ENCODE results near the gene SCCPDH. TPM values are rescaled to one million over a fixed set of nuclear protein-coding genes. Genes with fewer than 3 reads are reported as not detected.

SCCPDH gene
- total and polyA plus RNA-seq, 2 of the 13 experiments (the other 11 are each of a cell fraction or from before 2014, with no cell fraction given), result 36.7 to 62.3 TPM

DNA sequence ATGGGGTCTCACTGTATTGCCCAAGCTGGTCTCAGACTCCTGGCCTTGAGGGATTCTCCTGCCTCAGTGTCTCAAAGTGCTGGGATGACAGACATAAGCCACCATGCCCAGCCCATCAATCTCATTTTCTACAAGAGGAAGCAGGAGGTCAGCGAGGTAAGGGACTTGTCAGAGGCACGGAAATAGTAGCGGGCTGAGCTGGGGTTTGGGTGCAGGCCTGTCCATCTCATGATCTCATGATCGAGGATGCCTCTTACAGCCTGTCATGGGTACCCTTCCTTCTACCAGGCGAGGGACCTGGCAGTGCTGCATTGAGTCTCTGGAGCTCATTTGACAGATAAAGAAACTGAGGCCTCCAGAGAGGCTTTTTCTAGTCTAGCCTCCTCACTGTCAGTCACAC lies 28.5 kb upstream of the SCCPDH start:
- Histone ChIP-seq H3K27me3 (ENCODE audit: control insufficient read depth in 1 of 2, insufficient read depth in 2 of 2, low read length in 2 of 2) (no peaks in the 10 kb centered on the region; a peak in 2 of 5 replicates), H3K4me1 (ENCODE audit: insufficient read depth, low read length) (peaks cover 33% of the 10 kb centered on the region), H3K9me3 (ENCODE audit: low read length) (no peaks in the 10 kb centered on the region; the same call in 1 of the 2 replicates), H3K4me2 (ENCODE audit: low read depth, low read length) (peak overlapping the region; percentile 100), H3K36me3 (replicated peaks in 1 of 2; ENCODE audit: control insufficient read depth in 1 of 2, insufficient read depth in 2 of 2, low read length in 2 of 2) (no peaks in the 10 kb centered on the region), H3K79me2 (ENCODE audit: insufficient read depth, low read length) (no peaks in the 10 kb centered on the region), H3K4me3 (replicated peaks in 1 of 3; ENCODE audit: insufficient read depth in 1 of 3, low read depth in 2 of 3, low read length in 3 of 3) (peak overlapping the region in 1 of 3 experiments; percentile 71; a peak in 1 of 6 replicates), H2AFZ (ENCODE audit: low read length) (no peak overlapping the region), H3K27ac (ENCODE audit: extremely low read length, insufficient read depth, low read length) (peak overlapping the region; percentile 49), H3K9ac (ENCODE audit: insufficient read depth, low read depth, low read length) (no peak overlapping the region; the same call in 1 of the 2 replicates), H4K20me1 (ENCODE audit: insufficient read depth, low read length) (no peaks in the 10 kb centered on the region)
- FAIRE-seq (no peak), DNase-seq (ENCODE audit: low spot score) (no peak), ATAC-seq (no peak)
- BruUV-seq (replicated peaks), result no TSS peak
- ChIA-PET CTCF (ENCODE audit: low intra/inter-chr PET ratio, low total read pairs) (no interaction called here), POLR2A (interaction anchor here (2.4 kb wide), 1 partner anchor 15 kb away, joined by 11 read pairs; no protein-coding TSS in a partner anchor)
- WGBS (ENCODE audit: low lambda C conversion rate), result 70% methylated on average over 4 of the region's 5 CpGs
- TF ChIP-seq ARNT (IDR thresholded peaks at IDR 0.05) (no peak), NFKB2 (CRISPR knock-in tag; IDR thresholded peaks at IDR 0.05; ENCODE audit: borderline replicate concordance) (peak; percentile 12; the same call in 1 of the 2 replicates)
- in situ Hi-C loops (cut with HindIII; ENCODE audit: extremely low pct_ligation_motif_present, low pct_unique_long_range_greater_than_20kb) (loop anchor here (5.0 kb wide), 1 partner anchor 57 kb away; no protein-coding TSS in a partner anchor), intact Hi-C loops (cut with micrococcal nuclease; ENCODE audit: unreplicated experiment) (loop anchor here (2.0 to 5.0 kb wide), 3 partner anchors 29 to 188 kb away; partner anchors contain the start of genes SCCPDH and SMYD3)

DNA sequence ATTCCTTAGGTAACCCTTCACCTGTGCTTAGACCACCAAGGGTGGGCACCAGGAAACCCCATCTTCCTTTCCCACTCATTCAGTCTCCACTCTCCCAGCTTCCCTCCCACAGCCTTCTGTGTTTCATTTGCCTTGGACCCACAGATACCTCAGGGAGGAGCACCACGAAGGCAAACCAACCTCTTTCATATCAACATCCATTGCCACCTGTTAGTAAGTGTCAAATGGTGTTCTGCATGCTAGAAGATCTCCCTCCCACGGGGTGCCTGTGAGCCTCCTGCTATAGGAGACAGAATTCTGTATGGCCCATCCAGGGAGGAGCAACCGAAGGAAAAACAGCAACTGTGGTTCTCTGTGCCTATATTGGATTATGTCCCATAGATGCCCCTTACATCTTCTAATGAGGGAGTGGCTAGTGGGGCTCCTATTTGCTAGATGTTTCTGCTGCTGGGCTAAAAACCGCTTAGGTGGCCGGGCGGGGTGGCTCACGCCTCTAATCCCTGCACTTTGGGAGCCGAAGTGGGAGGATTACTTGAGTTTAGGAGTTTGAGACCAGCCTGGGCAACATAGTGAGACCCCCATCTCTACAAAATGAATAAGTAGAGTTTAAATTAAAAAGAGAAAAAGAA lies 25.6 kb upstream of the SCCPDH start:
- CTCF ChIA-PET (ENCODE audit: low intra/inter-chr PET ratio, low total read pairs), result interaction anchor here (0.8 to 1.6 kb wide), 3 partner anchors 10 to 201 kb away, joined by 3 to 25 read pairs (median 5); no protein-coding TSS in a partner anchor
- Histone ChIP-seq H3K4me1 (ENCODE audit: insufficient read depth, low read length) (peaks cover 33% of the 10 kb centered on the region), H3K27me3 (ENCODE audit: control insufficient read depth in 1 of 2, insufficient read depth in 2 of 2, low read length in 2 of 2) (no peaks in the 10 kb centered on the region; a peak in 1 of 5 replicates), H3K36me3 (replicated peaks in 1 of 2; ENCODE audit: control insufficient read depth in 1 of 2, insufficient read depth in 2 of 2, low read length in 2 of 2) (no peaks in the 10 kb centered on the region), H3K27ac (ENCODE audit: extremely low read length, insufficient read depth, low read length) (peak overlapping the region; percentile 14), H3K9me3 (ENCODE audit: low read length) (no peaks in the 10 kb centered on the region; the same call in 1 of the 2 replicates), H2AFZ (ENCODE audit: low read length) (peak overlapping the region; percentile 93), H3K79me2 (ENCODE audit: insufficient read depth, low read length) (no peaks in the 10 kb centered on the region), H3K4me3 (replicated peaks in 1 of 3; ENCODE audit: insufficient read depth in 1 of 3, low read depth in 2 of 3, low read length in 3 of 3) (peak overlapping the region; percentile 31 to 67 (median 53)), H3K9ac (ENCODE audit: insufficient read depth, low read depth, low read length) (peak overlapping the region; percentile 54), H3K4me2 (ENCODE audit: low read depth, low read length) (peak overlapping the region; percentile 89), H4K20me1 (ENCODE audit: insufficient read depth, low read length) (no peaks in the 10 kb centered on the region)
- DNase-seq (ENCODE audit: low spot score), result no peak
- POLR2A ChIA-PET, result no interaction called here
- in situ Hi-C loops (cut with HindIII; ENCODE audit: extremely low pct_ligation_motif_present, low pct_unique_long_range_greater_than_20kb), result loop anchor here (5.0 kb wide), 1 partner anchor 54 kb away; no protein-coding TSS in a partner anchor
- no TSS peak for BruUV-seq (replicated peaks)
- intact Hi-C loops (cut with micrococcal nuclease; ENCODE audit: unreplicated experiment), result loop anchor here (1.0 to 5.0 kb wide), 2 partner anchors 9 to 191 kb away; partner anchors contain the start of gene SMYD3
- WGBS (ENCODE audit: low lambda C conversion rate), result 41% methylated on average over 8 of the region's 8 CpGs
- FAIRE-seq, result no peak
- no peak for ATAC-seq
- TF ChIP-seq ELF3 (CRISPR knock-in tag; IDR thresholded peaks at IDR 0.05) (no peak), ZNF121 (CRISPR knock-in tag; IDR thresholded peaks at IDR 0.05) (peak; percentile 80), ZNF556 (CRISPR knock-in tag; IDR thresholded peaks at IDR 0.05; ENCODE audit: borderline replicate concordance) (peak; percentile 41; the same call in 1 of the 2 replicates), ZNF501 (CRISPR knock-in tag; IDR thresholded peaks at IDR 0.05) (peak; percentile 45; the same call in 1 of the 2 replicates), EHMT2 (IDR thresholded peaks at IDR 0.05; ENCODE audit: borderline replicate concordance, low read depth, low read length) (no peak), HDAC1 (CRISPR knock-in tag; IDR thresholded peaks at IDR 0.05) (0 out of 2 replicates have a peak, but pooled peaks have one; percentile 0), ZNF543 (CRISPR knock-in tag; IDR thresholded peaks at IDR 0.05) (no peak), ZNF605 (CRISPR knock-in tag; IDR thresholded peaks at IDR 0.05) (peak; percentile 48)
- TF ChIP-seq, protein P1, sequence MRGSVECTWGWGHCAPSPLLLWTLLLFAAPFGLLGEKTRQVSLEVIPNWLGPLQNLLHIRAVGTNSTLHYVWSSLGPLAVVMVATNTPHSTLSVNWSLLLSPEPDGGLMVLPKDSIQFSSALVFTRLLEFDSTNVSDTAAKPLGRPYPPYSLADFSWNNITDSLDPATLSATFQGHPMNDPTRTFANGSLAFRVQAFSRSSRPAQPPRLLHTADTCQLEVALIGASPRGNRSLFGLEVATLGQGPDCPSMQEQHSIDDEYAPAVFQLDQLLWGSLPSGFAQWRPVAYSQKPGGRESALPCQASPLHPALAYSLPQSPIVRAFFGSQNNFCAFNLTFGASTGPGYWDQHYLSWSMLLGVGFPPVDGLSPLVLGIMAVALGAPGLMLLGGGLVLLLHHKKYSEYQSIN (CRISPR knock-in tag; IDR thresholded peaks at IDR 0.05; ENCODE audit: borderline replicate concordance), result no peak
- TF ChIP-seq, protein P2, sequence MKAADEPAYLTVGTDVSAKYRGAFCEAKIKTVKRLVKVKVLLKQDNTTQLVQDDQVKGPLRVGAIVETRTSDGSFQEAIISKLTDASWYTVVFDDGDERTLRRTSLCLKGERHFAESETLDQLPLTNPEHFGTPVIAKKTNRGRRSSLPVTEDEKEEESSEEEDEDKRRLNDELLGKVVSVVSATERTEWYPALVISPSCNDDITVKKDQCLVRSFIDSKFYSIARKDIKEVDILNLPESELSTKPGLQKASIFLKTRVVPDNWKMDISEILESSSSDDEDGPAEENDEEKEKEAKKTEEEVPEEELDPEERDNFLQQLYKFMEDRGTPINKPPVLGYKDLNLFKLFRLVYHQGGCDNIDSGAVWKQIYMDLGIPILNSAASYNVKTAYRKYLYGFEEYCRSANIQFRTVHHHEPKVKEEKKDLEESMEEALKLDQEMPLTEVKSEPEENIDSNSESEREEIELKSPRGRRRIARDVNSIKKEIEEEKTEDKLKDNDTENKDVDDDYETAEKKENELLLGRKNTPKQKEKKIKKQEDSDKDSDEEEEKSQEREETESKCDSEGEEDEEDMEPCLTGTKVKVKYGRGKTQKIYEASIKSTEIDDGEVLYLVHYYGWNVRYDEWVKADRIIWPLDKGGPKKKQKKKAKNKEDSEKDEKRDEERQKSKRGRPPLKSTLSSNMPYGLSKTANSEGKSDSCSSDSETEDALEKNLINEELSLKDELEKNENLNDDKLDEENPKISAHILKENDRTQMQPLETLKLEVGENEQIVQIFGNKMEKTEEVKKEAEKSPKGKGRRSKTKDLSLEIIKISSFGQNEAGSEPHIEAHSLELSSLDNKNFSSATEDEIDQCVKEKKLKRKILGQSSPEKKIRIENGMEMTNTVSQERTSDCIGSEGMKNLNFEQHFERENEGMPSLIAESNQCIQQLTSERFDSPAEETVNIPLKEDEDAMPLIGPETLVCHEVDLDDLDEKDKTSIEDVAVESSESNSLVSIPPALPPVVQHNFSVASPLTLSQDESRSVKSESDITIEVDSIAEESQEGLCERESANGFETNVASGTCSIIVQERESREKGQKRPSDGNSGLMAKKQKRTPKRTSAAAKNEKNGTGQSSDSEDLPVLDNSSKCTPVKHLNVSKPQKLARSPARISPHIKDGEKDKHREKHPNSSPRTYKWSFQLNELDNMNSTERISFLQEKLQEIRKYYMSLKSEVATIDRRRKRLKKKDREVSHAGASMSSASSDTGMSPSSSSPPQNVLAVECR (CRISPR knock-in tag; IDR thresholded peaks at IDR 0.05; ENCODE audit: borderline replicate concordance), result 0 out of 2 replicates have a peak, but pooled peaks have one; percentile 6

Measured in HepG2 (cell line).